Osteocyte (in vitro differentiated cells): Measurements from ENCODE around the gene ACSL3. TPM values are rescaled to one million over a fixed set of nuclear protein-coding genes. Genes with fewer than 3 reads are reported as not detected.

Experiments
- DNase-seq: peaks from one replicate; pipeline ENCODE4 v3.0.0; 2021; ENCODE audit warnings: mixed read lengths; ENCODE audit not compliant: unreplicated experiment; ENCODE audit errors: extremely low spot score
- H3K27ac Mint-ChIP-seq: one replicate; pipeline ENCODE4 v1.8.0; 2021; ENCODE audit warnings: mild to moderate bottlenecking, mixed read lengths; ENCODE audit not compliant: unreplicated experiment
- H3K27me3 Mint-ChIP-seq: one replicate; pipeline ENCODE4 v1.8.0; 2021; ENCODE audit warnings: mixed read lengths; ENCODE audit not compliant: unreplicated experiment
- H3K36me3 Mint-ChIP-seq: one replicate; pipeline ENCODE4 v1.8.0; 2021; ENCODE audit warnings: mixed read lengths; ENCODE audit not compliant: unreplicated experiment
- H3K4me1 Mint-ChIP-seq: one replicate; pipeline ENCODE4 v1.8.0; 2021; ENCODE audit warnings: mixed read lengths; ENCODE audit not compliant: unreplicated experiment
- H3K4me3 Mint-ChIP-seq: one replicate; pipeline ENCODE4 v1.8.0; 2021; ENCODE audit warnings: mild to moderate bottlenecking, moderate library complexity, mixed read lengths; ENCODE audit not compliant: unreplicated experiment
- H3K9me3 Mint-ChIP-seq: one replicate; pipeline ENCODE4 v1.8.0; 2021; ENCODE audit warnings: mixed read lengths; ENCODE audit not compliant: unreplicated experiment
- CTCF ChIP-seq: fragments of 200-600 bp; sonication (generic); IDR thresholded peaks from 2 replicates; pipeline ENCODE4 v1.5.0; 2021; ENCODE audit warnings: antibody characterized with exemption, mild to moderate bottlenecking, moderate library complexity
- total RNA-seq: library from RNA; stranded (reverse); gene quantifications from 2 replicates; pipeline ENCODE4 v1.2.1, GENCODE V29; 2021

ACSL3 gene
- total RNA-seq, 1 donor from 2014 or later: 131 TPM

DNA sequence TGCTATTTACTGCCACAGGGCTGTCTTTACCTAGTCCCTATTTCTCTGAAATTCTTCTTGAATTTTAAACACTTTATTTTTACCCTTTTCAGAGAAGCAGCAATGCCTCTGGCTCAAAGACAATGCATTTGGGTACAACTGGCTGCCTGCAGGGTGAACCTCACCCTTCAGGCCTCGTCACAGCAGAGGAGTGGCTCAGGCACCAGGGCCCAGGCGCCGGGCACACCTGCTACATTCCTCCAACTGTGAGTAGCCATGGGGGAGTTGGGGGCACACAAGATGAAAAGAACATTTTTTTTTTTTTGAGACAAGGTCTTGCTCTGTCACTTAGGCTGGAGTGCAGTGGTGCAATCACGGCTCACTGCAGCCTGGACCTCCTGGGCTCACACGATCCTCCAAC lies 116.3 kb downstream of the ACSL3 start:
- H3K36me3 Mint-ChIP-seq: no peaks in the 10 kb centered on the region
- no peak overlapping the region for H3K27ac Mint-ChIP-seq
- no peak for TF ChIP-seq CTCF
- peaks cover 37% of the 10 kb centered on the region for H3K4me1 Mint-ChIP-seq
- H3K27me3 Mint-ChIP-seq: no peaks in the 10 kb centered on the region
- no peak overlapping the region for H3K4me3 Mint-ChIP-seq
- no peaks in the 10 kb centered on the region for H3K9me3 Mint-ChIP-seq
- peak; percentile 46 for DNase-seq

DNA sequence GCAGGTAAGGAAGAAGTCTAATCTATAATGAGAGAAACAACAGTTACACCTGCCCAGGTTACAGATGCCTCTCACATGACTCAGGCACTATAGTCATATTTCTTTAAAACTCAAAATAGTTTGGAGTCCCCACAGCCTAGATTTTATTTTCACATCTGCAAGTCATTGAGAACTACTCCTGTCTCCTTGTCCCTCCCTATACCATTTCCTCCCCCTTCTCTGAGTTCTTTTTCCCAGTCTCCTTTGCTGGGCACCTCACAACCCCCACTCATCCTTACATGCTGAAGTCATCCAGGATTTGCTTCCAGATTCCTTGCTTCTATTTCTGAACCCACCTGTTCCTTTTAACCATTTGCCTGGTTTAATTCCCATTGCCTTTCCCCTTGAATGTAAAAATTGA lies 118.0 kb downstream of the ACSL3 start:
- Mint-ChIP-seq H3K27ac (peak overlapping the region; percentile 69), H3K36me3 (no peaks in the 10 kb centered on the region), H3K4me3 (no peak overlapping the region), H3K27me3 (no peaks in the 10 kb centered on the region), H3K4me1 (peaks cover 45% of the 10 kb centered on the region), H3K9me3 (peaks cover 5% of the 10 kb centered on the region)
- peak; percentile 2 for DNase-seq
- TF ChIP-seq CTCF: no peak

DNA sequence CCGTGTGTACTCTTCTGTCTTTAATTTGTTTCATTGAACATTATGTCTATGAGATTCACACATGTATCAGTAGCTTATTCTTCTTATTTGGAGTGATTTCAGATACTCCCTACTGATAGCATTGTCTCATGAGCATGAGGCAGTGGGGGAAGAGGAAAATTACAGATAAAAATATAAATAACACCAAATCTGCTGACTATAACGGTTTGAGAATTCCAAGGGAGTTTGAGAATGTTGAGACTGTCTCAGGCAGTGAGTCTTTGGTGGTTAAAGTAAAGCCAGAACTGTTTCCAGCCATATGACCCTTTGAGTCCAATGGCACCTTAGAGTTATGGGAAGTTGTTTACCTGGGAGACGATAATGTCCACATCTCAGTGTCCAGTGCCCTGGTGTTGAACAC lies 118.6 kb downstream of the ACSL3 start:
- Mint-ChIP-seq H3K36me3 (no peaks in the 10 kb centered on the region), H3K9me3 (peaks cover 5% of the 10 kb centered on the region), H3K27me3 (no peaks in the 10 kb centered on the region), H3K27ac (no peak overlapping the region), H3K4me3 (no peak overlapping the region), H3K4me1 (peaks cover 45% of the 10 kb centered on the region)
- TF ChIP-seq CTCF: no peak
- no peak for DNase-seq

GRCh38 chr2:222982010-222982908 lies 121.4 kb downstream of the ACSL3 start:
- DNase-seq: peak; percentile 73
- H3K9me3 Mint-ChIP-seq: peaks cover 5% of the 10 kb centered on the region
- H3K36me3 Mint-ChIP-seq: peaks cover 2% of the 10 kb centered on the region
- peak overlapping the region; percentile 85 for H3K27ac Mint-ChIP-seq
- H3K4me1 Mint-ChIP-seq: peaks cover 39% of the 10 kb centered on the region
- peak; percentile 81 for TF ChIP-seq CTCF
- no peaks in the 10 kb centered on the region for H3K27me3 Mint-ChIP-seq
- H3K4me3 Mint-ChIP-seq: no peak overlapping the region

GRCh38 chr2:222982909-222983265 lies 122.1 kb downstream of the ACSL3 start:
- Mint-ChIP-seq H3K36me3 (peaks cover 4% of the 10 kb centered on the region), H3K27ac (peak overlapping the region; percentile 85), H3K4me3 (no peak overlapping the region), H3K4me1 (peaks cover 38% of the 10 kb centered on the region), H3K27me3 (no peaks in the 10 kb centered on the region), H3K9me3 (peaks cover 5% of the 10 kb centered on the region)
- TF ChIP-seq CTCF: no peak
- peak; percentile 8 for DNase-seq
